OCI-LY1 (cell line): Measurements from ENCODE around the gene IQCN.

ENCODE experiments used
- H2AFZ ChIP-seq: fragments of 200-600 bp; sonication (generic), shearing (Covaris generic); 2 replicates; pipeline ENCODE4 v1.6.0; 2014; ENCODE audit warnings: antibody characterized with exemption, mild to moderate bottlenecking, low read length
- H3F3A ChIP-seq: fragments of 200-600 bp; sonication (generic), shearing (Covaris generic); 2 replicates; pipeline ENCODE4 v1.6.0; 2014; ENCODE audit warnings: mild to moderate bottlenecking, antibody characterized with exemption, low read length, moderate library complexity; ENCODE audit not compliant: insufficient read depth
- H3K27ac ChIP-seq: fragments of 200-600 bp; sonication (generic); 2 replicates; pipeline ENCODE4 v1.5.1; 2014; ENCODE audit warnings: low read length, mixed run types, mild to moderate bottlenecking, low read depth; ENCODE audit not compliant: poor library complexity, severe bottlenecking
- H3K27me3 ChIP-seq: fragments of 200-600 bp; sonication (generic); 2 replicates; pipeline ENCODE4 v1.6.0; 2014; ENCODE audit warnings: antibody characterized with exemption, mild to moderate bottlenecking, low read length, moderate library complexity; ENCODE audit not compliant: insufficient read depth
- H3K36me3 ChIP-seq: fragments of 200-600 bp; sonication (generic); 2 replicates; pipeline ENCODE4 v1.6.1; 2014; ENCODE audit warnings: mild to moderate bottlenecking, antibody characterized with exemption, low read length, moderate library complexity, mixed read lengths; ENCODE audit not compliant: insufficient read depth
- H3K4me1 ChIP-seq: fragments of 200-600 bp; sonication (generic); 2 replicates; pipeline ENCODE4 v1.5.1; 2014; ENCODE audit warnings: mild to moderate bottlenecking, low read length, moderate library complexity; ENCODE audit not compliant: insufficient read depth, severe bottlenecking
- H3K4me2 ChIP-seq: fragments of 200-600 bp; sonication (generic), shearing (Covaris generic); 2 replicates; pipeline ENCODE4 v1.6.1; 2014; ENCODE audit warnings: low read length
- H3K4me3 ChIP-seq: fragments of 200-600 bp; sonication (generic); 2 replicates; pipeline ENCODE4 v1.5.1; 2014; ENCODE audit warnings: low read length, low read depth, mild to moderate bottlenecking, mixed read lengths; ENCODE audit not compliant: poor library complexity, severe bottlenecking
- H3K79me2 ChIP-seq: fragments of 200-600 bp; shearing (Covaris generic); 2 replicates; pipeline ENCODE4 v1.6.1; 2016; ENCODE audit warnings: mixed run types, low read length, mixed read lengths; ENCODE audit not compliant: insufficient read depth
- H3K9ac ChIP-seq: fragments of 200-600 bp; sonication (generic), shearing (Covaris generic); 2 replicates; pipeline ENCODE4 v1.6.1; 2014; ENCODE audit warnings: mild to moderate bottlenecking, low read length, mixed read lengths
- H3K9me2 ChIP-seq: fragments of 200-600 bp; sonication (generic), shearing (Covaris generic); 2 replicates; pipeline ENCODE4 v1.6.1; 2014; ENCODE audit warnings: low read depth, mild to moderate bottlenecking, low read length, mixed read lengths
- H3K9me3 ChIP-seq: fragments of 200-600 bp; shearing (Covaris generic); 2 replicates; pipeline ENCODE4 v1.6.1; 2014; ENCODE audit warnings: low read length, mixed read lengths
- H4K20me1 ChIP-seq: fragments of 200-600 bp; sonication (generic), shearing (Covaris generic); 2 replicates; pipeline ENCODE4 v1.6.0; 2016; ENCODE audit warnings: mild to moderate bottlenecking, low read length; ENCODE audit not compliant: insufficient read depth
- CTCF ChIP-seq: fragments of 200-600 bp; sonication (generic), shearing (Covaris generic); IDR thresholded peaks from 2 replicates; pipeline ENCODE4 v1.5.1; 2017; ENCODE audit warnings: mild to moderate bottlenecking, antibody characterized with exemption, low read length, moderate library complexity, mixed read lengths
- EZH2 ChIP-seq: fragments of 200-600 bp; sonication (generic), shearing (Covaris generic); IDR thresholded peaks from 2 replicates; pipeline ENCODE4 v1.8.0; 2017; ENCODE audit warnings: borderline replicate concordance, mixed run types, mild to moderate bottlenecking, antibody characterized with exemption, low read length, moderate library complexity, mixed read lengths

IQCN gene

GRCh38 chr19:18280247-18281081, 6.2 kb upstream of the IQCN start:
- no peak for TF ChIP-seq EZH2
- TF ChIP-seq CTCF, result no peak
- H4K20me1 ChIP-seq, result no peaks in the 10 kb centered on the region
- H2AFZ ChIP-seq, result no peak overlapping the region
- H3K9me2 ChIP-seq, result no peaks in the 10 kb centered on the region
- H3K9ac ChIP-seq, result peak overlapping the region; percentile 76
- H3K79me2 ChIP-seq, result no peaks in the 10 kb centered on the region
- no peaks in the 10 kb centered on the region for H3K27me3 ChIP-seq
- H3K4me3 ChIP-seq, result peak overlapping the region; percentile 68
- H3K27ac ChIP-seq, result peak overlapping the region; percentile 88
- H3K9me3 ChIP-seq, result no peaks in the 10 kb centered on the region
- peaks cover 5% of the 10 kb centered on the region; the same call in 1 of the 2 replicates for H3K36me3 ChIP-seq
- H3K4me1 ChIP-seq, result peaks cover 20% of the 10 kb centered on the region
- H3F3A ChIP-seq, result no peaks in the 10 kb centered on the region
- peak overlapping the region; percentile 71 for H3K4me2 ChIP-seq

GRCh38 chr19:18279516-18280246, 5.4 kb upstream of the IQCN start:
- peaks cover 20% of the 10 kb centered on the region for H3K4me1 ChIP-seq
- no peak overlapping the region for H2AFZ ChIP-seq
- H3K9me2 ChIP-seq, result no peaks in the 10 kb centered on the region
- peak overlapping the region; percentile 88 for H3K27ac ChIP-seq
- no peaks in the 10 kb centered on the region for H3K9me3 ChIP-seq
- H3F3A ChIP-seq, result no peaks in the 10 kb centered on the region
- peak overlapping the region; percentile 60 for H3K4me2 ChIP-seq
- TF ChIP-seq CTCF (peak; percentile 99), EZH2 (no peak)
- H3K27me3 ChIP-seq, result no peaks in the 10 kb centered on the region
- H3K36me3 ChIP-seq, result peaks cover 5% of the 10 kb centered on the region; the same call in 1 of the 2 replicates
- H3K79me2 ChIP-seq, result no peaks in the 10 kb centered on the region
- no peaks in the 10 kb centered on the region for H4K20me1 ChIP-seq
- H3K4me3 ChIP-seq, result peak overlapping the region; percentile 63
- peak overlapping the region; percentile 64 for H3K9ac ChIP-seq

GRCh38 chr19:18279266-18279515, 4.9 kb upstream of the IQCN start:
- H3K27me3 ChIP-seq, result no peaks in the 10 kb centered on the region
- TF ChIP-seq EZH2 (no peak), CTCF (no peak)
- H3K79me2 ChIP-seq, result no peaks in the 10 kb centered on the region
- H3K36me3 ChIP-seq, result peaks cover 5% of the 10 kb centered on the region; the same call in 1 of the 2 replicates
- no peaks in the 10 kb centered on the region for H3K9me3 ChIP-seq
- H3K9me2 ChIP-seq, result no peaks in the 10 kb centered on the region
- H3K4me3 ChIP-seq, result peak overlapping the region; percentile 63
- H2AFZ ChIP-seq, result no peak overlapping the region
- H3K27ac ChIP-seq, result peak overlapping the region; percentile 88
- peak overlapping the region; percentile 60 for H3K4me2 ChIP-seq
- H4K20me1 ChIP-seq, result no peaks in the 10 kb centered on the region
- H3F3A ChIP-seq, result no peaks in the 10 kb centered on the region
- H3K9ac ChIP-seq, result peak overlapping the region; percentile 8; the same call in 1 of the 2 replicates
- H3K4me1 ChIP-seq, result peaks cover 20% of the 10 kb centered on the region
